ENCODE measurements around the gene MSI2. TPM values are rescaled to one million over a fixed set of nuclear protein-coding genes. Genes with fewer than 3 reads are reported as not detected.

The MSI2 gene
- total RNA-seq, 8 experiments from 2014 or later = 33.0 to 114 (median 67.5) TPM

GRCh38 chr17:57363998-57364643 is 107.8 kb downstream of the MSI2 start:
- WGBS, 10 experiments = 40 to 93% (median 78%) methylated on average over 1 to 5 of the region's 7 CpGs; no CpG with 5 or more reads in 1 of the 10 experiments
- in situ Hi-C loops (cut with MboI; ENCODE audit: low pct_unique_long_range_greater_than_20kb in 2 of 9, low sequenced_read_pairs in 9 of 9, unreplicated experiment in 9 of 9) = no loop called here
- H3K4me3 ChIP-seq = no peak overlapping the region
- no peak for ATAC-seq (replicated peaks in 6 of 8)
- peaks cover 10 to 16% of the 10 kb centered on the region in 2 donors for H3K4me1 ChIP-seq (replicated peaks in 1 of 2)
- H3K27ac ChIP-seq = no peak overlapping the region

- peak; percentile 27 to 83 (median 51) for ATAC-seq (replicated peaks in 6 of 8)
- no peak overlapping the region for H3K27ac ChIP-seq
- H3K4me3 ChIP-seq = no peak overlapping the region
- H3K4me1 ChIP-seq (replicated peaks in 1 of 2) = peaks cover 11 to 29% of the 10 kb centered on the region in 2 donors
- in situ Hi-C loops (cut with MboI; ENCODE audit: low pct_unique_long_range_greater_than_20kb in 2 of 9, low sequenced_read_pairs in 9 of 9, unreplicated experiment in 9 of 9) = no loop called here
- WGBS, 10 experiments = 50 to 100% (median 90%) methylated on average over 1 to 3 of the region's 3 CpGs; no CpG with 5 or more reads in 4 of the 10 experiments
These were observed 109.1 kb downstream of the MSI2 start for GRCh38 chr17:57365420-57365819.

DNA sequence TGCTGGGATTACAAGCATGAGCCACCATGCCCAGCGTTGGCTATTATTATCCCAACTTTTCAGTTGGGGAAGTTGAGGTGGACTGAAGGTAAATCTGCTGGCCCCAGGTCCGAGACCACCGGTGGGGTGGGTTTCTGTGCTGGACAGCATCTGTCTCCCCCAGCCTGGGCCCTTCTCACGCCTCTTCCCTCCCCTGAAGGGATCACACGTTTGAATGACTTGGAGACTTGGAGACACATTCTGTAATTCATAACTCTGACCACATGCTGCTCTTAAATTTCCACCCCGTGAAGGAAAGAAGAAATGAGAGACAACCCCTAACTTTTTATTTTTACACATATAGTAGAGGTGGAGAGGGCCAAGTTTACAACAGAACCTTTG is 109.8 kb downstream of the MSI2 start:
- in situ Hi-C loops (cut with MboI; ENCODE audit: low pct_unique_long_range_greater_than_20kb in 2 of 9, low sequenced_read_pairs in 9 of 9, unreplicated experiment in 9 of 9) = no loop called here
- Histone ChIP-seq H3K4me1 (replicated peaks in 1 of 2) (peaks cover 14 to 31% of the 10 kb centered on the region in 2 donors), H3K27ac (no peak overlapping the region), H3K4me3 (no peak overlapping the region)
- 42 to 90% (median 80%) methylated on average over 1 to 5 of the region's 6 CpGs; no CpG with 5 or more reads in 2 of the 10 experiments for WGBS, 10 experiments
- peak in 1 of 8 experiments; percentile 11 for ATAC-seq (replicated peaks in 6 of 8)

DNA sequence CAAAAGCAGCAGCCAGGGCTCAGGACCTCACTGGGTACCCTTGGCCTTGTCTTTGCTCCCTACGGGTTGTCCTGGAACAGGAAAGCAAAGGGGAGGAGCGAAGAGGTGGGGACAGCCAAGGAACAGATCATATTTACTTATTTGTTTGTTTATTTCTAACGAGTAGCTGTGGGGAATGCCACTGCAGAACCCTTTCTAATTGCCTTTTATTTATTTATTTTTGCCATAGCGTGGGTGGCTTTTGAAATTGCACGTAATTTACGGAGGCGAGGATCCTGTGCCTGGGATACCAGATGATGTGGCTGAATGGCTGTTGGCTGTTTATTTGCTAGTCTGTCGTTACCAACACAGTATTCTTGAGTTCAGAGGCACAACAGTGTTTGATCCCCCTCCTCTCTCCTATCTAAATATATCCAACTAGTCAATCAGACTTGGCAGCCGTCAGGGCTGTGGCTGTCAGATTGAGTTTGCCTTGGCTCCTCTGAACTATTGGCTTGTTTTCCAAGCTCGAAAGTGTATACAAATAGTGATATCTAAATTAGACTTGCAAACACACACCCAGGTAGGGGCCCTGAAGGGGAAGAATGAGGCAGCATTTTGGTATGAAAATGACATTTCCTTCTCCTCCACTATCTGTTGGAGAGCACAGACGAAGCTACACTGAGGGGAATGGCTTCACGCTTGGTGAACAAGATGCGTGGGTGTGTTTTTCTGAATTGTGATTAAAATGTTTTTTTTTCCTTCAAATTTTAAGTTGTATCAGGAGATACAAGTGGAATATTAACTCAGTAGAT is 110.4 kb downstream of the MSI2 start:
- H3K4me3 ChIP-seq = no peak overlapping the region
- H3K4me1 ChIP-seq (replicated peaks in 1 of 2) = peaks cover 14 to 31% of the 10 kb centered on the region in 2 donors
- in situ Hi-C loops (cut with MboI; ENCODE audit: low pct_unique_long_range_greater_than_20kb in 2 of 9, low sequenced_read_pairs in 9 of 9, unreplicated experiment in 9 of 9) = no loop called here
- WGBS, 10 experiments = 28 to 95% (median 78%) methylated on average over 2 to 12 of the region's 13 CpGs
- peak in 3 of 8 experiments; percentile 31 to 50 (median 49) for ATAC-seq (replicated peaks in 6 of 8)
- no peak overlapping the region for H3K27ac ChIP-seq

- no peak overlapping the region for H3K27ac ChIP-seq
- 50 to 100% (median 88%) methylated on average over 1 to 6 of the region's 6 CpGs for WGBS, 10 experiments
- in situ Hi-C loops (cut with MboI; ENCODE audit: low pct_unique_long_range_greater_than_20kb in 2 of 9, low sequenced_read_pairs in 9 of 9, unreplicated experiment in 9 of 9) = no loop called here
These were observed 112.5 kb downstream of the MSI2 start for GRCh38 chr17:57368637-57369336.

DNA sequence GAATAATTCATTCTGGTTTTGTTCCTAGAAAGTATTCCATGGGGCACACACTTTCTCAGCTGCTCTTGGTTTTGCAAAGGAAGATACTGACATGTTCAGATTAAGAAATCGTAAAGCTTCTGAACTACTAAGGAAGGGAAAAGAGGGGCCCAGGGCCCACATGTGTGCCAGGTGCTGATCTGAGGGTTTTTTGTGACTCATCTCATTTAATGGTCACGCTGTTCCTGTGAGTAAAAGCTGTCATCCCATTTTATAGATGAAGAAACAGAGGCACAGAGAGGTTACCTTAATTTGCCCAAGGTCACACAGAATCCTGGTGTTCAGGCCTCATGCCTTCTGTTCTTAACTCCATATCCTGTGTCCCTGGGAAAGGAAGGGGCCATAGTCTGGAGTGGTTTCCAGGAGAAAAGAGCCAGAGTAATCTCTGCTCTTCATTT is 113.2 kb downstream of the MSI2 start:
- WGBS, 10 experiments = 0 to 80% (median 51%) methylated on average over 1 to 2 of the region's 2 CpGs; no CpG with 5 or more reads in 2 of the 10 experiments
- H3K27ac ChIP-seq = no peak overlapping the region
- peak in 1 of 8 experiments; percentile 40 for ATAC-seq (replicated peaks in 6 of 8)

More at GRCh38 chr17:57368637-57369336, 112.5 kb downstream of the MSI2 start:
- H3K4me3 ChIP-seq = no peak overlapping the region
- H3K4me1 ChIP-seq (replicated peaks in 1 of 2) = peaks cover 14 to 31% of the 10 kb centered on the region in 2 donors
- no peak for ATAC-seq (replicated peaks in 6 of 8)

DNA sequence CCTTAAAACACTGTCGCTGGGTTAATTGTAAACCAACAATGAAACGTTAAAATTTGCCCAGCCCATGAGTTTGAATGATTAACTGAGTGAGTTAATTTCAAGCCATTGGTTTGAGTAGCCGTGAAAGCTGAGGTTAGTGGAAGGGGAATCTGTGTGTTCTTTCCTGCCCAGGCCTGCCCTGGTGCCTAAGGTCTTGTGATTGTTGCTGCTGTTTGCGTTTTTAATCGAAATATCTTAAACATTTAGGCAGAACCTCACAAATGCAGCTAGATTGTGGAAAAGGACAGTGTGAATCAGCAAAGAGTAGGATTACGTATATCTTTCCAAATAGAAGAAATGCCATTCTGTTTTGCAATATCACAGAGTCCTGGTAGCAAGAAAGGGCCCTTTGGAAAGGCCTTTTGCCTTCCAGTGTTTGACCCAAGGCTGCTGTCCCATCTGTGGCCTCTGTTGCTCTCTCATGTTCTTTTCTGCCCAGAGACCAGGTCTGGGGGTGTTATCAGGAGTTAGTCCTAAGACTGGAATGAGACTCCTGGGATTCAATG is 113.8 kb downstream of the MSI2 start:
- peak in 2 of 8 experiments; percentile 21 to 28 for ATAC-seq (replicated peaks in 6 of 8)
- in situ Hi-C loops (cut with MboI; ENCODE audit: low pct_unique_long_range_greater_than_20kb in 2 of 9, low sequenced_read_pairs in 9 of 9, unreplicated experiment in 9 of 9) = no loop called here
- WGBS, 10 experiments = 27 to 91% (median 64%) methylated on average over 1 to 5 of the region's 6 CpGs

More for the DNA sequence above, 113.2 kb downstream of the MSI2 start:
- Histone ChIP-seq H3K4me1 (replicated peaks in 1 of 2) (peaks cover 12 to 26% of the 10 kb centered on the region in 2 donors), H3K4me3 (no peak overlapping the region)
- in situ Hi-C loops (cut with MboI; ENCODE audit: low pct_unique_long_range_greater_than_20kb in 2 of 9, low sequenced_read_pairs in 9 of 9, unreplicated experiment in 9 of 9) = no loop called here

DNA sequence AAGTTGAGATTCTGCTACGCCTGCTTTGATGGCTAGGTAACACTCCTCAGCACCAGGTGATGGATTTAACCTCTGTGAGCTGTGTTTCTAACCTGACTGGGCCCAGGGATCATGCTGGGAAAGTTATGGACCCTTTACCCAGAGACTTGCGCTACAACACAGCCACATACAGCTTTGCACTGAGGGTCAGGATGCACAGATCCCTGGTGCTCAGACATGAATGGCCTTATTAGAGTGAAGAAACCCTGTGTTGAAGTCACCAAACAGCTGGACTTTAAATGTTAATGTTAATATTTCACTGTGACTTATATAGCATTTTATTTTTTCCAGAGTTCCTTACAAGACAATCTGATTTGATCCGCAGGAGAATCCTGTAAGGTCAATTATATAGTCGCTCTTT is 114.3 kb downstream of the MSI2 start:
- Histone ChIP-seq H3K27ac (peak overlapping the region in 1 of 2 donors; percentile 12), H3K4me1 (replicated peaks in 1 of 2) (peaks cover 12 to 26% of the 10 kb centered on the region in 2 donors), H3K4me3 (no peak overlapping the region)
- peak in 1 of 8 experiments; percentile 9 for ATAC-seq (replicated peaks in 6 of 8)
- in situ Hi-C loops (cut with MboI; ENCODE audit: low pct_unique_long_range_greater_than_20kb in 2 of 9, low sequenced_read_pairs in 9 of 9, unreplicated experiment in 9 of 9) = no loop called here
- 85 to 100% (median 97%) methylated on average over 1 to 3 of the region's 4 CpGs; no CpG with 5 or more reads in 2 of the 10 experiments for WGBS, 10 experiments

More for the DNA sequence above, 113.8 kb downstream of the MSI2 start:
- Histone ChIP-seq H3K27ac (peak overlapping the region in 1 of 2 donors; percentile 12), H3K4me1 (replicated peaks in 1 of 2) (peaks cover 12 to 26% of the 10 kb centered on the region in 2 donors), H3K4me3 (no peak overlapping the region)

DNA sequence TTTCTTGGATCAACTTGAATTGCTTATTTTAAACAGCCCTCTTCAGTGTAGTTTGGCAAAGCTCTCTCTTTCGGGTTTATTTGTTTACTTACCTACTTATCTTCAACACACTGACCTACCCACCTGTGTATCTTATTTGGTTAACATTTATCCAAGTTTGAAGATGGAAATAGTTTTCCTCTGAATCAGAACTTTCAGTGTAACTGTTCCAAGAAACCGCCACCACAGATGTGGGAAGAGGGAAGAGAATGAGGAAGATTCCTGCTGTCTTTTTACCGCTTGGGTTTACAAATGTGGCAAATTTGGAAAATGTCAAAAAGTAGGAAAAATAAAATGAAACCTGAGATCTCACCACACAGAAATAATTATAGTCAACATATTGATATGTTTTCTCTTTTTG is 115.8 kb downstream of the MSI2 start:
- H3K4me3 ChIP-seq = no peak overlapping the region
- in situ Hi-C loops (cut with MboI; ENCODE audit: low pct_unique_long_range_greater_than_20kb in 2 of 9, low sequenced_read_pairs in 9 of 9, unreplicated experiment in 9 of 9) = no loop called here
- no peak overlapping the region for H3K27ac ChIP-seq
- no peak for ATAC-seq (replicated peaks in 6 of 8)
- WGBS, 10 experiments = 57 to 100% (median 100%) methylated on average over 1 to 3 of the region's 3 CpGs; no CpG with 5 or more reads in 2 of the 10 experiments
- peaks cover 5 to 19% of the 10 kb centered on the region in 2 donors for H3K4me1 ChIP-seq (replicated peaks in 1 of 2)

DNA sequence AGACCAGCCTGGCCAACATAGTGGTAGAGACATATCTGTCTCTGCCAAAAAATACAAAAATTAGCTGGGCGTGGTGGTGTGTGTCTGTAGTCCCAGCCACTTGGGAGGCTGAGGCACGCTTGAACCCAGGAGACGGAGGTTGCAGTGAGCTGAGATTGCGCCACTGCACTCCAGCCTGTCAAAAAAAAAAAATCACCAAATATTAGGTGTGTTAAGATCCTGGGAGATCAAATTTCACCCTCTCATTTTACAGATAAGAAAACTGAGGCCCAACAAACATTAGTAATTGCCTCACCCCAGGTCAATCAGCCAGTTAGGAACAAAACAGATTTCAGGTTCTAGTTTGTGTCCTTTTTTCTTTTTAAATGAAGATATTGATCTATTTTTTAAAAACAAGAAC is 116.7 kb downstream of the MSI2 start:
- Histone ChIP-seq H3K4me1 (replicated peaks in 1 of 2) (peaks cover 4 to 19% of the 10 kb centered on the region in 2 donors), H3K27ac (no peak overlapping the region), H3K4me3 (no peak overlapping the region)
- 80 to 100% (median 100%) methylated on average over 1 to 4 of the region's 4 CpGs; no CpG with 5 or more reads in 1 of the 10 experiments for WGBS, 10 experiments
- ATAC-seq (replicated peaks in 6 of 8) = no peak
- in situ Hi-C loops (cut with MboI; ENCODE audit: low pct_unique_long_range_greater_than_20kb in 2 of 9, low sequenced_read_pairs in 9 of 9, unreplicated experiment in 9 of 9) = no loop called here

DNA sequence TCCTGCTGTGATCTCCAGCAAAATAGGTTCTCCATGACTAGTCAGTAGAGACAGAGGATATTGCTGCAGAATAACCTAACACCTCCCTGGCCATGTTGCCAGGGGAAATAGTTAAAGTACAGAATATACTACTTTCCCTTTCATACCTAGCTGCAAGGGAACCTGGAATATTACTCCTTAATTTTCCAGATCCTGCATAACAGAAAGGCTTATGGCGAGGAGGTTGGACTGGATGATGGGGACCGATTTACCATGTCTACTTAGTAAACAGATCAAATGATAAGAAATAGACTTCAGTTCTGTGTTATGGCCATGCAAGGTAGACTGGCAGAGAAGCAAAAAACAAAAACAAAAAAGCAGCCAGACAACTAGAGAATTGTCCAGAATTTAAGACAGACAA is 117.4 kb downstream of the MSI2 start:
- in situ Hi-C loops (cut with MboI; ENCODE audit: low pct_unique_long_range_greater_than_20kb in 2 of 9, low sequenced_read_pairs in 9 of 9, unreplicated experiment in 9 of 9) = no loop called here
- H3K4me1 ChIP-seq (replicated peaks in 1 of 2) = peaks cover 4 to 22% of the 10 kb centered on the region in 2 donors
- 60 to 100% (median 93%) methylated on average over 1 to 2 of the region's 2 CpGs; no CpG with 5 or more reads in 4 of the 10 experiments for WGBS, 10 experiments
- no peak overlapping the region for H3K4me3 ChIP-seq
- no peak overlapping the region for H3K27ac ChIP-seq
- no peak for ATAC-seq (replicated peaks in 6 of 8)

- in situ Hi-C loops (cut with MboI; ENCODE audit: low pct_unique_long_range_greater_than_20kb in 2 of 9, low sequenced_read_pairs in 9 of 9, unreplicated experiment in 9 of 9) = no loop called here
- Histone ChIP-seq H3K4me1 (replicated peaks in 1 of 2) (peaks cover 19 to 22% of the 10 kb centered on the region in 2 donors), H3K4me3 (no peak overlapping the region), H3K27ac (no peak overlapping the region)
- no peak for ATAC-seq (replicated peaks in 6 of 8)
- WGBS, 10 experiments = 67 to 100% (median 86%) methylated on average over 1 to 9 of the region's 11 CpGs; no CpG with 5 or more reads in 1 of the 10 experiments
These were observed 118.9 kb downstream of the MSI2 start for GRCh38 chr17:57375040-57375769.

All from motor neuron (in vitro differentiated cells).